Measurements from ENCODE around the gene PAK5.

Gene PAK5

DNA sequence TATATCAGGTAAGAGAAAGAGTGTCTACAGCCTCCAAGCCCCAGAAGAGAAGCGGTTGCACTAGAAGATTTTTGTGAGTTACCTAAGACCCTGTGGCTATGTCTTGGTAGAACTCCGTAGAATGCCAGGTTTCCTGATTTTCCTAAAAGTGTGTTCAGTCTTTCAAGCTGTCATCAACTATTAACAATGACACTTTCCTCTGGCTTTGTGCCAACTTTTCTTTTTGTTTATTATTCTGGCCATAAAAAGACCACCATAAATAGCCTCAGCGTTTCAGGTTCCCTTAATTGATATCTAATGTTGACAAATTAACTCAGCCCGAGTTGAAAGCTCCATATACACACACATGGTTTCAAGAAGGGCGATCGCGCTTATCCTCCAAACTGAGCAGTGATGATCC is 1.2 kb downstream of the PAK5 start:
- Histone ChIP-seq H3K4me1 (ENCODE audit: control insufficient read depth in 1 of 2, insufficient read depth in 1 of 2, low read depth in 1 of 2, low read length in 1 of 2) (no peaks in the 10 kb centered on the region), H3K27me3 (peaks cover 51% of the 10 kb centered on the region), H3K9me3 (no peaks in the 10 kb centered on the region), H3K4me3 (ENCODE audit: low read depth in 1 of 2, low read length in 1 of 2) (no peak overlapping the region), H3K36me3 (no peaks in the 10 kb centered on the region), H3K27ac (no peak overlapping the region)
- TF ChIP-seq, protein P1, sequence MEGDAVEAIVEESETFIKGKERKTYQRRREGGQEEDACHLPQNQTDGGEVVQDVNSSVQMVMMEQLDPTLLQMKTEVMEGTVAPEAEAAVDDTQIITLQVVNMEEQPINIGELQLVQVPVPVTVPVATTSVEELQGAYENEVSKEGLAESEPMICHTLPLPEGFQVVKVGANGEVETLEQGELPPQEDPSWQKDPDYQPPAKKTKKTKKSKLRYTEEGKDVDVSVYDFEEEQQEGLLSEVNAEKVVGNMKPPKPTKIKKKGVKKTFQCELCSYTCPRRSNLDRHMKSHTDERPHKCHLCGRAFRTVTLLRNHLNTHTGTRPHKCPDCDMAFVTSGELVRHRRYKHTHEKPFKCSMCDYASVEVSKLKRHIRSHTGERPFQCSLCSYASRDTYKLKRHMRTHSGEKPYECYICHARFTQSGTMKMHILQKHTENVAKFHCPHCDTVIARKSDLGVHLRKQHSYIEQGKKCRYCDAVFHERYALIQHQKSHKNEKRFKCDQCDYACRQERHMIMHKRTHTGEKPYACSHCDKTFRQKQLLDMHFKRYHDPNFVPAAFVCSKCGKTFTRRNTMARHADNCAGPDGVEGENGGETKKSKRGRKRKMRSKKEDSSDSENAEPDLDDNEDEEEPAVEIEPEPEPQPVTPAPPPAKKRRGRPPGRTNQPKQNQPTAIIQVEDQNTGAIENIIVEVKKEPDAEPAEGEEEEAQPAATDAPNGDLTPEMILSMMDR (IDR thresholded peaks at IDR 0.05), result no peak

- Histone ChIP-seq H3K27me3 (peaks cover 40% of the 10 kb centered on the region), H3K27ac (no peak overlapping the region), H3K9me3 (no peaks in the 10 kb centered on the region), H3K4me1 (ENCODE audit: control insufficient read depth in 1 of 2, insufficient read depth in 1 of 2, low read depth in 1 of 2, low read length in 1 of 2) (no peaks in the 10 kb centered on the region), H3K4me3 (ENCODE audit: low read depth in 1 of 2, low read length in 1 of 2) (no peak overlapping the region), H3K36me3 (no peaks in the 10 kb centered on the region)
- TF ChIP-seq, protein P1 (IDR thresholded peaks at IDR 0.05), result no peak
These were observed 3.6 kb downstream of the PAK5 start for GRCh38 chr20:9835302-9835701.

DNA sequence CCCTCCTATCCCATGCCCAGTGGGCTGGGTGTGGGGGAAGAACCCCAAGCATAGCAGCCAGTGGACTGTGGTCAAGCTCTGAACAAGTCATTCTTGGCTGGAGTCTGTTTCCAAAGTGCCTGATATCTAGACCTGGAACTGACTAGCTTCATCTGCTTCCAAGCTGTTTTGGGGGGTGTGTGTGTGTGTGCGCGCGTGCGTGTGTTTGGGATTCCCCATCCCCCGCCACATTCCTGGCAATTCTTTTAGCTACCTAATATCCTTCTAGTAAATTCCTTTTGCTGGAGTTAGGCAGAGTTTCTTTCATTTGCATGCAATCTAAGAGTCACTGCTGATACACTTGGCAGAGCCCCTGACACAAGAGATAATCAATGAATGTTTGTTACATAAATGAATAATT is 7.8 kb downstream of the PAK5 start:
- no peaks in the 10 kb centered on the region for H3K9me3 ChIP-seq

DNA sequence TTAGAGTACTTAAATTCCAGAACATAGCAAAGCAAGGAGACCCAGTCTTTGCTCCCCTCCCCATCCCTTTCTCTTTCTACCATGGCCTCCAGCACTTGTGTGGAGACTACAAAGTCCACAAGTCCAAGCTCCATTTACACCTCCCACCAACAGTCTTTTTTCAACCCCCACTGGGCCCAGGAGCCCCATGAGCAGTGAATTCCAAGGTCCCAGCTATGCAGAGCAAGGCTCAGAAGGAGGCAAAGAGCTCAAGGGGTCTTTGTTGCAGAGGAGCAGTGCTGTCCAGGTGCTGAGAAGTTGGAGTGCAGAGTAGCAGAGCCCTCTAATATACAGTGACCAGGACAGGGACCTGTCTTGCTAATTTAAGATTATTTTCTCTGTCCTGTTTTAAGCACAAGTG is 9.0 kb downstream of the PAK5 start:
- TF ChIP-seq, protein P1 (IDR thresholded peaks at IDR 0.05), result no peak
- Histone ChIP-seq H3K9me3 (no peaks in the 10 kb centered on the region), H3K4me1 (ENCODE audit: control insufficient read depth in 1 of 2, insufficient read depth in 1 of 2, low read depth in 1 of 2, low read length in 1 of 2) (no peaks in the 10 kb centered on the region), H3K4me3 (ENCODE audit: low read depth in 1 of 2, low read length in 1 of 2) (no peak overlapping the region), H3K27me3 (no peaks in the 10 kb centered on the region), H3K36me3 (no peaks in the 10 kb centered on the region), H3K27ac (no peak overlapping the region)

More for the DNA sequence above, 7.8 kb downstream of the PAK5 start:
- H3K27me3 ChIP-seq, result peaks cover 4% of the 10 kb centered on the region
- no peak overlapping the region for H3K4me3 ChIP-seq (ENCODE audit: low read depth in 1 of 2, low read length in 1 of 2)
- TF ChIP-seq, protein P1 (IDR thresholded peaks at IDR 0.05), result no peak
- no peaks in the 10 kb centered on the region for H3K36me3 ChIP-seq
- H3K27ac ChIP-seq, result no peak overlapping the region
- no peaks in the 10 kb centered on the region for H3K4me1 ChIP-seq (ENCODE audit: control insufficient read depth in 1 of 2, insufficient read depth in 1 of 2, low read depth in 1 of 2, low read length in 1 of 2)

- Histone ChIP-seq H3K4me3 (ENCODE audit: low read depth in 1 of 2, low read length in 1 of 2) (no peak overlapping the region), H3K9me3 (no peaks in the 10 kb centered on the region), H3K27me3 (no peaks in the 10 kb centered on the region), H3K4me1 (ENCODE audit: control insufficient read depth in 1 of 2, insufficient read depth in 1 of 2, low read depth in 1 of 2, low read length in 1 of 2) (no peaks in the 10 kb centered on the region), H3K36me3 (no peaks in the 10 kb centered on the region), H3K27ac (no peak overlapping the region)
- TF ChIP-seq, protein P1 (IDR thresholded peaks at IDR 0.05), result no peak
These were observed 21.2 kb downstream of the PAK5 start for GRCh38 chr20:9817654-9818053.

DNA sequence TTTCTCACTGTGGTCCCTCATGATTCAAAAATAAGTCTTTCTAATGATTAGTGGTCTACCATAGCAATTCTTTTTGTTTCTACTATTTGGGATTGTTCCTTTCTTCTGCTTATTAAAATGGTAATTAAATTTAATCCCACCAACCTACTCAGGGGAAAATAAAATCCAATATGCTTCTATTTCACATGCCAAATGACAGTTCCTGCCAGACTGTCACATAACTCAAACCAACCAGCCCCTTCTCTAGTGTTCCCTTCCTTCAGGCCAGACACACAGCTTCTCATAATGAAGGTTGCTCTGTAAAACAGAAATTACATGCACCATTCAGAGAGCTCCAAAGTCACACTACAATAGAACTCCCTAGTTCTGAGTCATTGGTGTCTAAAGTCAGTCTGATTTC is 23.2 kb downstream of the PAK5 start:
- no peak overlapping the region for H3K27ac ChIP-seq
- no peaks in the 10 kb centered on the region for H3K27me3 ChIP-seq
- TF ChIP-seq, protein P1 (IDR thresholded peaks at IDR 0.05), result no peak
- H3K4me1 ChIP-seq (ENCODE audit: control insufficient read depth in 1 of 2, insufficient read depth in 1 of 2, low read depth in 1 of 2, low read length in 1 of 2), result no peaks in the 10 kb centered on the region
- H3K4me3 ChIP-seq (ENCODE audit: low read depth in 1 of 2, low read length in 1 of 2), result no peak overlapping the region
- no peaks in the 10 kb centered on the region for H3K36me3 ChIP-seq
- no peaks in the 10 kb centered on the region for H3K9me3 ChIP-seq
